H4 (cell line): ENCODE data around the gene GSG1L. TPM values are rescaled to one million over a fixed set of nuclear protein-coding genes. Genes with fewer than 3 reads are reported as not detected.

ENCODE experiments used
- total RNA-seq: library from RNA; depleted of rRNA; stranded (reverse); fragments of >200 nt; shearing (Covaris generic); gene quantifications from 2 replicates; pipeline ENCODE4 v1.2.3, GENCODE V29; 2014; rRNA removed

Gene GSG1L
- total RNA-seq, 1 experiment from 2014 or later = 0.08 TPM

Other genes with a start within 250 kb of the GSG1L start
- gene XPO6, start 148.3 kb upstream of the GSG1L start, total RNA-seq = 46.8 and 54.2 TPM in 2 replicates
- gene SBK1, start 228.8 kb upstream of the GSG1L start, total RNA-seq = 0.08 TPM in 1 of 2 replicates, not detected in the other